ENCODE results near the gene MTMR6.

MTMR6 gene

GRCh38 chr13:25281935-25282332 is 5.4 kb downstream of the MTMR6 start:
- TF ChIP-seq TAF1 (IDR thresholded peaks at IDR 0.05; ENCODE audit: low read depth, low read length) (no peak), POLR2A (IDR thresholded peaks at IDR 0.05; ENCODE audit: low read depth, low read length) (no peak), POU2F2 (IDR thresholded peaks at IDR 0.05; ENCODE audit: low read depth, low read length) (no peak), PAX5 (IDR thresholded peaks at IDR 0.05; ENCODE audit: insufficient read depth, low read length, severe bottlenecking) (no peak), POLR2AphosphoS5 (IDR thresholded peaks at IDR 0.05; ENCODE audit: low read depth, low read length) (no peak), SPI1 (IDR thresholded peaks at IDR 0.05; ENCODE audit: low read depth, low read length) (no peak)
- FAIRE-seq (peak; percentile 54), DNase-seq (ENCODE audit: insufficient read length, low spot score) (no peak)

DNA sequence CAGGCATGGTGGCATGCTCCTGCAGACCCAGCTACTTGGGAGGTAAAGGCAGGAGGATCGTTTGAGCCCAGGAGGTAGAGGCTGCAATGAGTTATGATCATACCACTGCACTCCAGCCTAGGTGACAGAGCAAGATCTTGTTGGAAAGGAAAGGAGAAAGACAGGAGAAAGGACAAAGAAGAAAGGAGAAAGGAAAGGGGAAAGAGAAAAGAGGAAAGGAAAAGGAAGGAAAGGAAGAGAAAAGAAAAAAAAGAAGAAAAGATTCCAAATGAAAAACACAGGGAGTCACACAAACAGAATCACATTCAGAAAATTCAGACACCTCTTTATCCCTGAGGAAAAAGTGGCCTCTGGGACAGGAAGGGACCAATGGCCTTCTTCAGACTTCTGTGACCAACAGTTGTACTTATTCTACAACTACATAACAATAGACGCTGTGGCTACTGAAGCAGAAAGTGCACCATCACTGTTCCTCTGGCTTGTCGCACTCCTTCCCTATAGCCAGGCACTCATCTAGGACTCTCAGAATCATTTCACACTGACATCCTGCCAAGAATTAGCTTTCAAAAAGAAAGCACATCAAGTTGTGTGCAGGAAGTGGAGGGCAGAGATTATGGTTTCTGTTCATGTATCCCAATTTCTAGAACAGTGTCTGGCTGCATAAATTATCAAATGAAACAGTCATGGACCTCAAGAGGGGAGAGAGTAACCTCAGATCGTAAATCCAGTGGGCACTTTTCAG is 5.9 kb downstream of the MTMR6 start:
- DNase-seq (ENCODE audit: insufficient read length, low spot score) = no peak
- TF ChIP-seq POLR2AphosphoS5 (IDR thresholded peaks at IDR 0.05; ENCODE audit: low read depth, low read length) (no peak), TAF1 (IDR thresholded peaks at IDR 0.05; ENCODE audit: low read depth, low read length) (no peak), POU2F2 (IDR thresholded peaks at IDR 0.05; ENCODE audit: low read depth, low read length) (no peak), PAX5 (IDR thresholded peaks at IDR 0.05; ENCODE audit: insufficient read depth, low read length, severe bottlenecking) (no peak), POLR2A (IDR thresholded peaks at IDR 0.05; ENCODE audit: low read depth, low read length) (no peak), SPI1 (IDR thresholded peaks at IDR 0.05; ENCODE audit: low read depth, low read length) (no peak)
- peak; percentile 90 for FAIRE-seq

DNA sequence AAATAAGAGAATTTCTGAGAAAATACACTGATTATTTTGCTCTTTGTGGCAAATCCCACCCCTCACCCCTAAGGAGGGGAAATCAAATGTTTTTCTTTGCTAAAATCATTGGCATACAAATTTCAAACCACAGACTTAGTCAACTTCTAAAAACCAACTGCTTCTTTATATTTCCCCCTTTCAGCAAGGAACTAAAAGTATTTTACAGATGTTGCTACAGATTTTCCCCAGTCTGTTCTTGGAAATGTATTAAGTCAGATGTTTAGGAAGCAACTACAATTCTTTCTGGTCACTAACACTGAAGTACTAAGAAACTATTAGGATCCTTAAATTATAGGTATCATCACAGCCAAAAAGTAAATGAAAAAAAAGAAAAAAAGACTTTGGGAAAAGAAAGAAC is 6.9 kb downstream of the MTMR6 start:
- DNase-seq (ENCODE audit: insufficient read length, low spot score) (no peak), FAIRE-seq (no peak)
- no peak for TF ChIP-seq PAX5 (IDR thresholded peaks at IDR 0.05; ENCODE audit: insufficient read depth, low read length, severe bottlenecking)

DNA sequence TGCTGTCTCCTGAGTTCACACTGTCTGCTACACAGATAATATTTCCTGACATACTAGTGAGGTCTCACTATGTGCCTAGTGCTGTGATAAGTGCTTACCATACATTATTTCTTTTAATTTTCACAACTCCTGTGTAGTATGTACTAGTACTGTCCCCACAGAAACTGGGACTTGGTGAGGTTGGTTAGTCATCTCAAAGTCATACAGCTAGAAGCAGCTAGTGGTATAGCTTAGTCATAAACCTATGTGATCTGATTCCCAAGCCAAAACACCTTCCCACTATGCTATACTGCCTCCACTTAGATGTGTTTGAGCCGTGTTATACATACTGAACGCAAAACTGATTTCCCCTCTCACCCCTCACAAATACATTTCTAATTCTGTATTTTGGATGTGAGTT is 10.5 kb downstream of the MTMR6 start:
- DNase-seq (ENCODE audit: insufficient read length, low spot score) (no peak), FAIRE-seq (peak; percentile 81)
- TF ChIP-seq SPI1 (IDR thresholded peaks at IDR 0.05; ENCODE audit: low read depth, low read length) (no peak), POLR2A (IDR thresholded peaks at IDR 0.05; ENCODE audit: low read depth, low read length) (no peak), PAX5 (IDR thresholded peaks at IDR 0.05; ENCODE audit: insufficient read depth, low read length, severe bottlenecking) (no peak), POU2F2 (IDR thresholded peaks at IDR 0.05; ENCODE audit: low read depth, low read length) (no peak), POLR2AphosphoS5 (IDR thresholded peaks at IDR 0.05; ENCODE audit: low read depth, low read length) (no peak), TAF1 (IDR thresholded peaks at IDR 0.05; ENCODE audit: low read depth, low read length) (no peak)

GRCh38 chr13:25268561-25268960 is 18.7 kb downstream of the MTMR6 start:
- no peak for TF ChIP-seq POLR2AphosphoS5 (IDR thresholded peaks at IDR 0.05; ENCODE audit: low read depth, low read length)
- no peak for TF ChIP-seq TAF1 (IDR thresholded peaks at IDR 0.05; ENCODE audit: low read depth, low read length)
- no peak for TF ChIP-seq SPI1 (IDR thresholded peaks at IDR 0.05; ENCODE audit: low read depth, low read length)
- no peak for TF ChIP-seq POU2F2 (IDR thresholded peaks at IDR 0.05; ENCODE audit: low read depth, low read length)
- TF ChIP-seq PAX5 (IDR thresholded peaks at IDR 0.05; ENCODE audit: insufficient read depth, low read length, severe bottlenecking) = no peak
- TF ChIP-seq POLR2A (IDR thresholded peaks at IDR 0.05; ENCODE audit: low read depth, low read length) = no peak
- DNase-seq (ENCODE audit: insufficient read length, low spot score) = no peak
- FAIRE-seq = no peak

DNA sequence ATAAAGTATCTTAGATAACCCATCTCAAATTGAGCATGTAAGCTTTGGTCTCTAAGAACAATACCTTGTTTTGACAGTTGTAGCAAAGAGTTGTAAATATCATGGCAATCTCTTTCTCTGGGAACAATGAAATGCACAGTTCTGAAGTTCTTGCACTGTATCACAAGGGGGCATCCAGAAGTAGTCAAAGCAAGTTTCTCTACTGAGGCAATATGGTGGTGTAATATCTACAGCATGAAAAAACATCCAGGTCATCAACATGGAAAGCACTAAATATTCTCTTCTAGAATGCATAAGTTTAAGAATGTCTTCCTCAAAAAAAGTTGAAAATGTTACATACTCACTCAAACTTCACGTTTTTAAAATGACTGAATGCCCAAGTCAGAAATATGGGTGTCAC is 19.6 kb downstream of the MTMR6 start:
- FAIRE-seq = no peak
- no peak for DNase-seq (ENCODE audit: insufficient read length, low spot score)
- TF ChIP-seq POLR2AphosphoS5 (IDR thresholded peaks at IDR 0.05; ENCODE audit: low read depth, low read length) (no peak), POLR2A (IDR thresholded peaks at IDR 0.05; ENCODE audit: low read depth, low read length) (no peak), PAX5 (IDR thresholded peaks at IDR 0.05; ENCODE audit: insufficient read depth, low read length, severe bottlenecking) (no peak), TAF1 (IDR thresholded peaks at IDR 0.05; ENCODE audit: low read depth, low read length) (no peak), POU2F2 (IDR thresholded peaks at IDR 0.05; ENCODE audit: low read depth, low read length) (no peak), SPI1 (IDR thresholded peaks at IDR 0.05; ENCODE audit: low read depth, low read length) (no peak)

DNA sequence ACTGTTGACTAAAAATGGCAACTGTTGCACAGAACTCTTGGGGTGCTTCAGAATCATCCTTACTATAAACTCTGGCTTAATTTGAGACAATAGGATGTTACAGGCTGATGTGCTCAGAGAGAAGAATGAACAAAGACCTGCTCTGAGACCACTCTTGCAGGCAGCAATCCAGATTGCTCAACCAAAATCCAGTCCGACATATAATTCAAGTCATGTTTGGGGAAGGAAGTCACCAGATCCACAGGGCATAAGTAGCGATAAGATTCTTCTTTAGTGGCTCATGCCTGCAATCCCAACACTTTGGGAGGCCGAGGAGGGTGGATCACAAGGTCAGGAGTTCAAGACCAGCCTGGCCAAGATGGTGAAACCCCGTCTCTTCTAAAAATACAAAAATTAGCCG is 20.6 kb downstream of the MTMR6 start:
- DNase-seq (ENCODE audit: insufficient read length, low spot score) (no peak), FAIRE-seq (no peak)
- TF ChIP-seq POLR2AphosphoS5 (IDR thresholded peaks at IDR 0.05; ENCODE audit: low read depth, low read length) = no peak
- no peak for TF ChIP-seq POU2F2 (IDR thresholded peaks at IDR 0.05; ENCODE audit: low read depth, low read length)
- no peak for TF ChIP-seq POLR2A (IDR thresholded peaks at IDR 0.05; ENCODE audit: low read depth, low read length)
- no peak for TF ChIP-seq PAX5 (IDR thresholded peaks at IDR 0.05; ENCODE audit: insufficient read depth, low read length, severe bottlenecking)
- no peak for TF ChIP-seq TAF1 (IDR thresholded peaks at IDR 0.05; ENCODE audit: low read depth, low read length)
- no peak for TF ChIP-seq SPI1 (IDR thresholded peaks at IDR 0.05; ENCODE audit: low read depth, low read length)

DNA sequence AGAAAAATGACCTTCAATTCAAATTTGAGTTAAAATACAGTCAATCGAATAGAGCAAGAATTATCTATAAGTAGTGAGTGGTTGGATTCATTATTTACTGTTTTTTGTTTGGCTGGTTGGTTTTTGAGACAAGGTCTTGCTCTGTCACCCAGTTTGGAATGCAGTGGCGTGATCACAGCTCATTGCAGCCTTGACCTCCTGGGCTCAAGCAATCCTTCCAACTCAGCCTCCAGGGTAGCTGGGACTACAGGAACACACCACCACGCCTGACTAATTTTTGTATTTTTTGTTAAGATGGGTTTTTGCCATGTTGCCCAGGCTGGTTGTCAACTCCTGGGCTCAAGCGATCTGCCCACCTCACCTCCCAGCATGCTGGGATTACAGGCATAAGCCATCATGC is 25.0 kb downstream of the MTMR6 start:
- TF ChIP-seq POLR2AphosphoS5 (IDR thresholded peaks at IDR 0.05; ENCODE audit: low read depth, low read length) (no peak), POLR2A (IDR thresholded peaks at IDR 0.05; ENCODE audit: low read depth, low read length) (no peak), PAX5 (IDR thresholded peaks at IDR 0.05; ENCODE audit: insufficient read depth, low read length, severe bottlenecking) (no peak), POU2F2 (IDR thresholded peaks at IDR 0.05; ENCODE audit: low read depth, low read length) (no peak), SPI1 (IDR thresholded peaks at IDR 0.05; ENCODE audit: low read depth, low read length) (no peak), TAF1 (IDR thresholded peaks at IDR 0.05; ENCODE audit: low read depth, low read length) (no peak)
- DNase-seq (ENCODE audit: insufficient read length, low spot score) (no peak), FAIRE-seq (no peak)

DNA sequence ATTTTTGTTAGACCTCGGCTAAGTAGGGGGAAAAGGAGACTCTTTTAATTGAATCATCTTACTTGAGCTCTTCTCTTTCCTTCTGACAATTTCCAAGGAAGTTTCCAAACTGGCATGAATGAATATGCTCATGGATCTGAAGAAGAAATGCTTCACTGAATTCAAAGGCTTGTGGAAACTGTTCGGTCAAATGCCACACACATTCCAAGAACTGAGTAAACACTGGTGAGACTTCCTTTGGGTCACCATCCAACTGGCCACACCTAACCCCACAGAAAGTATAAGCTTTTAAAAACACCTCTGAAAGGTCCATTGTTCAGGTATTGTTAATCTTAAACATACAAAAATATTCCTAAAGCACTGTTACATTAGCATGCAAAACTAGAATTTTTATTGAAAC is 33.6 kb downstream of the MTMR6 start:
- DNase-seq (ENCODE audit: insufficient read length, low spot score) (no peak), FAIRE-seq (no peak)
- TF ChIP-seq SPI1 (IDR thresholded peaks at IDR 0.05; ENCODE audit: low read depth, low read length) (no peak), PAX5 (IDR thresholded peaks at IDR 0.05; ENCODE audit: insufficient read depth, low read length, severe bottlenecking) (no peak), TAF1 (IDR thresholded peaks at IDR 0.05; ENCODE audit: low read depth, low read length) (no peak), POLR2A (IDR thresholded peaks at IDR 0.05; ENCODE audit: low read depth, low read length) (no peak), POLR2AphosphoS5 (IDR thresholded peaks at IDR 0.05; ENCODE audit: low read depth, low read length) (no peak), POU2F2 (IDR thresholded peaks at IDR 0.05; ENCODE audit: low read depth, low read length) (no peak)

DNA sequence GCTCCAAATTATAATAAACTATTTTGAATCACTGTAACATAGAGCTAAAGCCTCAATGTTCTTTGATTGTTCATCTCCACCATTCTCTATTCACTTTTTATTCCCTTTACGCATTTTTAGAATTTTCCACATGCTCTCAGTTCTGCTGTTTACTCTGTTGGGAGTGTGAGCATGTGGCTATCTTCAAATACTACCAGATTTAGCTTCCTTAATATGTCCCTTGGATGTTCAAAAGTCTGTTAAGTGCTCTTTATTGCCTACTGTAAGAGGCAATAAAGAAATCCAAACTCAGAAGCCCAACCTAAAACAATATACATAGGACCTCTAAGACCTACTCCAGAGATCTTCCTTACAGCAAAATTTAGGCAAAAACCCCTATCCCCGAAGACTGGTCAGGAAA is 34.5 kb downstream of the MTMR6 start:
- no peak for FAIRE-seq
- TF ChIP-seq POLR2AphosphoS5 (IDR thresholded peaks at IDR 0.05; ENCODE audit: low read depth, low read length) = no peak
- no peak for TF ChIP-seq POU2F2 (IDR thresholded peaks at IDR 0.05; ENCODE audit: low read depth, low read length)
- no peak for TF ChIP-seq PAX5 (IDR thresholded peaks at IDR 0.05; ENCODE audit: insufficient read depth, low read length, severe bottlenecking)
- TF ChIP-seq SPI1 (IDR thresholded peaks at IDR 0.05; ENCODE audit: low read depth, low read length) = no peak
- no peak for TF ChIP-seq TAF1 (IDR thresholded peaks at IDR 0.05; ENCODE audit: low read depth, low read length)
- TF ChIP-seq POLR2A (IDR thresholded peaks at IDR 0.05; ENCODE audit: low read depth, low read length) = no peak
- no peak for DNase-seq (ENCODE audit: insufficient read length, low spot score)
